ENCODE results near the gene SMIM32.

SMIM32 gene

GRCh38 chr5:136149891-136150290 is 43.1 kb downstream of the SMIM32 start:
- H3K4me1 Mint-ChIP-seq, result peaks cover 11 to 24% of the 10 kb centered on the region in 2 donors
- no peak for ATAC-seq (replicated peaks)
- no peaks in the 10 kb centered on the region for H3K9me3 Mint-ChIP-seq
- no peaks in the 10 kb centered on the region for H3K27me3 Mint-ChIP-seq
- DNase-seq, result no peak
- no peak overlapping the region for H3K27ac Mint-ChIP-seq
- H3K36me3 Mint-ChIP-seq, result peaks cover 23 to 24% of the 10 kb centered on the region in 2 donors
- no peak overlapping the region for H3K4me3 Mint-ChIP-seq

GRCh38 chr5:136147632-136148031 is 45.3 kb downstream of the SMIM32 start:
- DNase-seq (no peak), ATAC-seq (replicated peaks) (no peak)
- peaks cover 11 to 24% of the 10 kb centered on the region in 2 donors for H3K4me1 Mint-ChIP-seq
- H3K27ac Mint-ChIP-seq, result no peak overlapping the region
- no peak overlapping the region for H3K4me3 Mint-ChIP-seq
- no peaks in the 10 kb centered on the region for H3K9me3 Mint-ChIP-seq
- peaks cover 4 to 9% of the 10 kb centered on the region in 2 donors for H3K36me3 Mint-ChIP-seq
- H3K27me3 Mint-ChIP-seq, result no peaks in the 10 kb centered on the region

GRCh38 chr5:136146201-136146600 is 46.8 kb downstream of the SMIM32 start:
- no peak for DNase-seq
- ATAC-seq (replicated peaks), result no peak
- Mint-ChIP-seq H3K36me3 (peaks cover 4 to 7% of the 10 kb centered on the region in 2 donors), H3K27me3 (no peaks in the 10 kb centered on the region), H3K9me3 (no peaks in the 10 kb centered on the region), H3K27ac (no peak overlapping the region), H3K4me3 (no peak overlapping the region), H3K4me1 (peaks cover 10 to 20% of the 10 kb centered on the region in 2 donors)

- Mint-ChIP-seq H3K27ac (no peak overlapping the region), H3K4me1 (peaks cover 6 to 18% of the 10 kb centered on the region in 2 donors), H3K27me3 (no peaks in the 10 kb centered on the region), H3K36me3 (peaks cover 4 to 6% of the 10 kb centered on the region in 2 donors), H3K9me3 (no peaks in the 10 kb centered on the region), H3K4me3 (no peak overlapping the region)
- peak; percentile 34 to 55 for ATAC-seq (replicated peaks)
- DNase-seq, result no peak
Observed at GRCh38 chr5:136145030-136145429, 47.9 kb downstream of the SMIM32 start.

GRCh38 chr5:136143763-136144162 is 49.2 kb downstream of the SMIM32 start:
- Mint-ChIP-seq H3K36me3 (peaks cover 3 to 8% of the 10 kb centered on the region in 2 donors), H3K4me3 (no peak overlapping the region), H3K9me3 (no peaks in the 10 kb centered on the region), H3K27ac (no peak overlapping the region), H3K4me1 (peaks cover 14 to 27% of the 10 kb centered on the region in 2 donors), H3K27me3 (no peaks in the 10 kb centered on the region)
- no peak for ATAC-seq (replicated peaks)
- DNase-seq, result no peak

GRCh38 chr5:136143312-136143711 is 49.6 kb downstream of the SMIM32 start:
- H3K36me3 Mint-ChIP-seq, result peaks cover 2 to 7% of the 10 kb centered on the region in 2 donors
- no peak for ATAC-seq (replicated peaks)
- no peaks in the 10 kb centered on the region for H3K27me3 Mint-ChIP-seq
- H3K4me3 Mint-ChIP-seq, result no peak overlapping the region
- H3K9me3 Mint-ChIP-seq, result no peaks in the 10 kb centered on the region
- no peak for DNase-seq
- H3K4me1 Mint-ChIP-seq, result peaks cover 14 to 26% of the 10 kb centered on the region in 2 donors
- H3K27ac Mint-ChIP-seq, result no peak overlapping the region

- no peak for DNase-seq
- ATAC-seq (replicated peaks), result peak; percentile 65 to 66
- Mint-ChIP-seq H3K4me3 (no peak overlapping the region), H3K27ac (no peak overlapping the region), H3K4me1 (peaks cover 20 to 39% of the 10 kb centered on the region in 2 donors), H3K9me3 (no peaks in the 10 kb centered on the region), H3K27me3 (no peaks in the 10 kb centered on the region), H3K36me3 (peaks cover 0 to 5% of the 10 kb centered on the region in 2 donors)
Observed at GRCh38 chr5:136141561-136141960, 51.4 kb downstream of the SMIM32 start.

Measured in stimulated activated naive B cell treated with anti-CD40 and anti-IgM and Interleukin-4, amounts not matched to agents 10 μg/mL and 1 μg/mL and 100 μg/mL, for 72 hours (primary cell).